NCI-H526 treated with DMSO at 0.1 percent for 48 hours (cell line): ENCODE data around the gene DAAM1.
A peak's percentile ranks its signal among the peaks of the same experiment; 100 is the strongest.

ENCODE experiments used
- DNase-seq: peaks from one replicate; lab custom pipeline; 2025; lab: John Stamatoyannopoulos, UW

Gene DAAM1

GRCh38 chr14:59187802-59188460 is 536 bp upstream of the DAAM1 start:
- DNase-seq, result peak; percentile 87

GRCh38 chr14:59189091-59189785 is 771 bp downstream of the DAAM1 start:
- peak; percentile 33 for DNase-seq

- peak; percentile 81 for DNase-seq
These were observed 1.4 kb downstream of the DAAM1 start for GRCh38 chr14:59189786-59190368.

GRCh38 chr14:59190372-59190771 is 1.9 kb downstream of the DAAM1 start:
- peak; percentile 55 for DNase-seq

- no peak for DNase-seq
These were observed 7.4 kb downstream of the DAAM1 start for GRCh38 chr14:59195912-59196311.

- DNase-seq, result no peak
These were observed 9.3 kb downstream of the DAAM1 start for GRCh38 chr14:59197695-59198262.

GRCh38 chr14:59199205-59199604 is 10.7 kb downstream of the DAAM1 start:
- DNase-seq, result no peak

- no peak for DNase-seq
These were observed 11.1 kb downstream of the DAAM1 start for GRCh38 chr14:59199614-59200013.

- no peak for DNase-seq
These were observed 11.7 kb downstream of the DAAM1 start for GRCh38 chr14:59200195-59200594.

- DNase-seq, result no peak
These were observed 13.6 kb downstream of the DAAM1 start for GRCh38 chr14:59202031-59202430.

- no peak for DNase-seq
These were observed 15.8 kb downstream of the DAAM1 start for GRCh38 chr14:59204305-59204704.

GRCh38 chr14:59206892-59207291 is 18.4 kb downstream of the DAAM1 start:
- no peak for DNase-seq

GRCh38 chr14:59207506-59207933 is 19.1 kb downstream of the DAAM1 start:
- no peak for DNase-seq

- DNase-seq, result no peak
These were observed 19.9 kb downstream of the DAAM1 start for GRCh38 chr14:59208224-59208814.

- DNase-seq, result no peak
These were observed 20.5 kb downstream of the DAAM1 start for GRCh38 chr14:59208954-59209353.

- DNase-seq, result no peak
These were observed 22.2 kb downstream of the DAAM1 start for GRCh38 chr14:59210621-59211020.

GRCh38 chr14:59213368-59214315 is 25.2 kb downstream of the DAAM1 start:
- peak; percentile 92 for DNase-seq

- no peak for DNase-seq
These were observed 26.3 kb downstream of the DAAM1 start for GRCh38 chr14:59214702-59215302.

- DNase-seq, result no peak
These were observed 26.9 kb downstream of the DAAM1 start for GRCh38 chr14:59215322-59215721.

- no peak for DNase-seq
These were observed 27.3 kb downstream of the DAAM1 start for GRCh38 chr14:59215757-59216156.

- DNase-seq, result no peak
These were observed 28.5 kb downstream of the DAAM1 start for GRCh38 chr14:59217011-59217410.
